Tibial nerve (tissue), 4 donors: ENCODE measurements around the gene CKM.

ENCODE experiments used
- EP300 ChIP-seq, 2 donors: sonication (generic); formaldehyde crosslinking; IDR thresholded peaks; one replicate each; pipeline ENCODE4 v1.6.1; 2017; ENCODE audit warnings: antibody characterized with exemption in 2 of 2, mild to moderate bottlenecking in 1 of 2
- POLR2A ChIP-seq, 2 donors: fragments of 450-650 bp; IDR thresholded peaks; one replicate each; pipeline ENCODE4 v1.6.1; 2017; ENCODE audit warnings: antibody characterized with exemption in 2 of 2, mild to moderate bottlenecking in 2 of 2, moderate library complexity in 2 of 2
- TF ChIP-seq, protein P1 (sequence below), 5 experiments: fragments of 200-600 bp in 3 of 5; fragments of 450-650 bp in 2 of 5; sonication (generic) in 3 of 5; IDR thresholded peaks; one replicate each; pipeline ENCODE4 v1.5.1; 2016 to 2019; ENCODE audit warnings: antibody characterized with exemption in 5 of 5, mild to moderate bottlenecking in 3 of 5, moderate library complexity in 2 of 5

DNA sequence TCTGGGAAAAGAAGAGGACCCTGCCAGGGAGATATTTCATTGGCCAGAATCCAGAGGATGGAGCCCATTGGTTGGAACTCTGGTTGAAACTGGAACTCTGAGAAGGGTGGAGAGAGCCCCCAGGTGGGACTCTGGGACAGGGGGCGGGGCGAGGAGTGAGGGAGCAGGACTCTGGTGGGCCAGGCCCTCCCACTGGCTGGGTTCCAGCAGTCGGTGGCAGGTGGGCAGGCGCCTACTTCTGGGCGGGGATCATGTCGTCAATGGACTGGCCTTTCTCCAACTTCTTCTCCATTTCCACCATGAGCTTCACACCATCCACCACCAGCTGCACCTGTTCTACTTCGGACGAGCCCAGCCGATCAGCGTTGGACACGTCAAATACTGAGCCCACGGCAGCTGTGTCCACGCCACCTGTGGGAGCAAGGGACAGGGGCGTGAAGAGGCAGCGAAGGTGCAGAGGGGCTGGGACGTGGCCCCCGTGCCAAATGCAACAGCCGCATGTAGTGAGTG lies 16.1 kb downstream of the CKM start:
- TF ChIP-seq EP300 (IDR thresholded peaks at IDR 0.05): no peak
- TF ChIP-seq POLR2A (IDR thresholded peaks at IDR 0.05): no peak
- TF ChIP-seq, protein P1, sequence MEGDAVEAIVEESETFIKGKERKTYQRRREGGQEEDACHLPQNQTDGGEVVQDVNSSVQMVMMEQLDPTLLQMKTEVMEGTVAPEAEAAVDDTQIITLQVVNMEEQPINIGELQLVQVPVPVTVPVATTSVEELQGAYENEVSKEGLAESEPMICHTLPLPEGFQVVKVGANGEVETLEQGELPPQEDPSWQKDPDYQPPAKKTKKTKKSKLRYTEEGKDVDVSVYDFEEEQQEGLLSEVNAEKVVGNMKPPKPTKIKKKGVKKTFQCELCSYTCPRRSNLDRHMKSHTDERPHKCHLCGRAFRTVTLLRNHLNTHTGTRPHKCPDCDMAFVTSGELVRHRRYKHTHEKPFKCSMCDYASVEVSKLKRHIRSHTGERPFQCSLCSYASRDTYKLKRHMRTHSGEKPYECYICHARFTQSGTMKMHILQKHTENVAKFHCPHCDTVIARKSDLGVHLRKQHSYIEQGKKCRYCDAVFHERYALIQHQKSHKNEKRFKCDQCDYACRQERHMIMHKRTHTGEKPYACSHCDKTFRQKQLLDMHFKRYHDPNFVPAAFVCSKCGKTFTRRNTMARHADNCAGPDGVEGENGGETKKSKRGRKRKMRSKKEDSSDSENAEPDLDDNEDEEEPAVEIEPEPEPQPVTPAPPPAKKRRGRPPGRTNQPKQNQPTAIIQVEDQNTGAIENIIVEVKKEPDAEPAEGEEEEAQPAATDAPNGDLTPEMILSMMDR (IDR thresholded peaks at IDR 0.05): no peak
